CD1c-positive myeloid dendritic cell (primary cell): ENCODE measurements around the gene C1GALT1C1.
A peak's percentile ranks its signal among the peaks of the same experiment; 100 is the strongest.
"Not testable (repeated sequence)": the region's sequence is repeated elsewhere in the genome, so short reads cannot be mapped to it uniquely, and the experiment has no call there.

Source experiments
- DNase-seq: peaks from one replicate; pipeline ENCODE4 v3.0.0-alpha.2; 2016; ENCODE audit errors: extremely low spot score

The C1GALT1C1 gene

DNA sequence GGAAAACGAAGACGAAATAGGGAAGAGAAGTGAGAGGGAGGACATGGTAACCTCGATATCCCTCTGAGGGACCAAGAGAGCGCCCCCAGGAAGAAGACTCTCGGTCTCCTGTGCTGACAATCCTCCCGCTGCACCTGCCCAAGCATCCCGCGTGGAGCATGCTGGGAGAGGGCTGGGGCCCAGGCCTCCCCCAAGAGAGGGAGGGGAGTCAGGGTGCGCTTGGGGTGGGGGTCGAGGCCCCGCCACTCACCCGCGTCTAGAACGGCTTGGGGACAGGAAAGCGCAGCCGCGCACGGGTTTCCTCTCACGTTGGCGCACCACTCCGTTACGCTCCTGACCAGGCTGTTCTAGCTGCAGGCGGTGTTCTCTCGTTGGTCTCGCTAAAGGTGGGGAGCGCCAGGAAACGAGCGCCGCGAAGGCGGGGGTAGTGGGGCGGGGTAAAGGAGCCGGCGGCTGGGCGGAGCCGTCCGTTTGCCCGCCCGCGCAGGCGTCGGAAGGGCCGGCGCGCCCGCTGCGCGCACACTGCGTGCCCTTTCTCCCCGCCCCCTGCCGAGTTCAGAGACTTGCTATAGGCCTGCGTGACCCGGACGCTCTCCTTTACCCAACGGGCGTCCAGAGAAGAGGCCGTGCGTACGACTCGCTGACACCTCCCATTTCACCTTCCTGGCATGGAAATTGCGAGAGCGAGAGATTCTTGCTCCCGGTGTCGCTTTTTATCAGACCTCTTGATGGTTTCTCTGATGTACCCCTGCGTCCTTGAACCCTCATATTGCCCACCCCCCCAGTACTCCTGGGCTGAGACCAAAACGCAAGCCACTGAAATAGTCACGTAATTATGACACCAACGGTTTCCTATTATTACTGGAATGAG, at the start of gene C1GALT1C1:
C1GALT1C1 (minus strand) TSS at position 388 of the 871 bp plus-strand sequence. CDS start 2,888 bp downstream, outside the sequence.
- DNase-seq: peak; percentile 94

DNA sequence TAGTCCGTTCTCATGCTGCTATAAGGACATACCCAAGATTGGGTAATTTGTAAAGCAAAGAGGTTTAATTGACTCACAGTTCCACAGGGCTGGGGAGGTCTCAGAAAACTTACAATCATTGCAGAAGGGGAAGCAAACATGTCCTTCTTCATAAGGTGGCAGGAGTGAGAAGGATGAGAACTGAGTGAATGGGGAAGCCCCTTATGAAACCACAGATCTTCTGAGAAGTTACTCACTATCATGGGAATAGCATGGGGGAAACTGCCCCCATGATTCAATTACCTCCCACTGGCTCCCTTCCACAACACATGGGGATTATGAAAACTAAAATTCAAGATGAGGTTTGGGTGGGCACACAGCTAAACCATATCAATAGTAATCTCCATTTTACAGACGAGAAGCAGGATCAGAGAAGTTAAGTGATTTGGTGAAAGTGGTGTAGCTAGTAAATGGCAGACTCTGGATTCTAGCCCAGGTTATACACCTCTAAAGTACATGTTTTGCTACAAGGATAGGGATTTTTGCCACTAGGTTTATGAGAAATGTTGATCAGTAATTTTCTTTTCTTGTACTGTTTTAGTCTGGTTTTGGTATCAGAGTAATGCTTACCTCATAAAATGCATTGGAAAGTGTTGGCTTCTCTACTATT, 47.3 kb upstream of the C1GALT1C1 start:
- DNase-seq: peak; percentile 1

GRCh38 chrX:120672841-120673530, 43.1 kb upstream of the C1GALT1C1 start:
- DNase-seq: no peak

DNA sequence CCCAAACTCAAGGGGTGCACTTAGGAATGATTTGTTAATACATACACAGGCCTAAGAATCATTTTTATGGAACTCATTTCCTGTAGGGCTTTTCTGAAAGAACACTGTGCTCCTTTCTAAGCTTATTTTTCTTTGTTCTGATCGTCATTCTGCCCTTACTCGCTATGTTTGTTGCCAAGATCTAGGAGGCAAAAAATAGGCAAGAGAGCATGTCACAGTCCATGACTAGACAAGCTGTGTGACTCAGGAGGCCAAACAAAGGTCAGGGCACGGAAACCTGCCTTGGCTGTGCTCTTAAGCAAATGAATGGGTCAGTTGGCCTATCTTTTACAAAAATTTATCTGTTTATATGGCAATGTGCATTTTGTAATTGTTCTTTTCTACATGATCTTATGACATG, 42.5 kb upstream of the C1GALT1C1 start:
- no peak for DNase-seq

- no peak for DNase-seq
Measured at GRCh38 chrX:120671963-120672362, 42.1 kb upstream of the C1GALT1C1 start.

GRCh38 chrX:120668357-120668756, 38.5 kb upstream of the C1GALT1C1 start:
- DNase-seq: no peak

GRCh38 chrX:120664535-120664934, 34.7 kb upstream of the C1GALT1C1 start:
- not testable (repeated sequence) for DNase-seq

GRCh38 chrX:120664081-120664480, 34.2 kb upstream of the C1GALT1C1 start:
- DNase-seq: peak; percentile 46

DNA sequence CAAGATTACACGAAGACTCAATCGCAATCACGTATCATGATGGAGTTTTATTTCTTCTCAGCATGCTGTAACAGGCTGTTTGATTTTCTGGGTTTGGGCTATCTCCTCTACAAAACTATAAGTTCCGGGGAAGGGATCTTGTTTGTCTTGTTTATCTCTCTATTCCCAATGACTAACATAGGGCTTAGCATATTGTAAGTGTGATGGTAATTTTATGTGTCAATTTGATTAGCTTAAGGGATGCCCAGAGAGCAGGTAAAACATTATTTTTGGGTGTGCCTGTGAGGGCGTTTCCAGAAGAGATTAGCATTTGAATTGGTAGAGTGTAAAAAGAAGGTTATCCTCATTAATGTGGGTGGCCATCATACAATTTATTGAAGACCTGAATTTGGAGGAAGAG, 32.8 kb upstream of the C1GALT1C1 start:
- DNase-seq: no peak

- DNase-seq: no peak
Measured at GRCh38 chrX:120660637-120661036, 30.8 kb upstream of the C1GALT1C1 start.

GRCh38 chrX:120653000-120653399, 23.1 kb upstream of the C1GALT1C1 start:
- DNase-seq: no peak

- not testable (repeated sequence) for DNase-seq
Measured at GRCh38 chrX:120652256-120652655, 22.4 kb upstream of the C1GALT1C1 start.

- no peak for DNase-seq
Measured at GRCh38 chrX:120647127-120647526, 17.3 kb upstream of the C1GALT1C1 start.

- no peak for DNase-seq
Measured at GRCh38 chrX:120642871-120643270, 13.0 kb upstream of the C1GALT1C1 start.

- no peak for DNase-seq
Measured at GRCh38 chrX:120638619-120639018, 8.8 kb upstream of the C1GALT1C1 start.

DNA sequence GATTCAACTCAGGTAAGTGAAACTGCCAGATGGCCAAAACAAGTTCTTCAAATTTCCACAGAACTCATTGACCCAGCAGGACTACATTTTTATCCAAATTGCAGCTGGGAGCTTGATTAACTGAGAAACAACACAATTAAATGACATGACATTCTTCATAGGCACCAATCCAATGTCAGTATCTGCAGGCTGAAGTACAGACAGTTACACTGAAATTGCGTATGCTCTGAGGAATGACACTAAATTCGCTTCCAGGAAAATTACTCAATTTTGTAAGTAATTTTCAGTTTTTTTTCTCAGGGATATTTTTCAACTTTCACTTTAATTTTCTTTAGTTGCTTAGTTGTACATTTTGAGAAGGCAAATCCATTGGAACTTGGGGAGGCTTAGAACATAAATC, 4.5 kb downstream of the C1GALT1C1 start:
- DNase-seq: no peak

DNA sequence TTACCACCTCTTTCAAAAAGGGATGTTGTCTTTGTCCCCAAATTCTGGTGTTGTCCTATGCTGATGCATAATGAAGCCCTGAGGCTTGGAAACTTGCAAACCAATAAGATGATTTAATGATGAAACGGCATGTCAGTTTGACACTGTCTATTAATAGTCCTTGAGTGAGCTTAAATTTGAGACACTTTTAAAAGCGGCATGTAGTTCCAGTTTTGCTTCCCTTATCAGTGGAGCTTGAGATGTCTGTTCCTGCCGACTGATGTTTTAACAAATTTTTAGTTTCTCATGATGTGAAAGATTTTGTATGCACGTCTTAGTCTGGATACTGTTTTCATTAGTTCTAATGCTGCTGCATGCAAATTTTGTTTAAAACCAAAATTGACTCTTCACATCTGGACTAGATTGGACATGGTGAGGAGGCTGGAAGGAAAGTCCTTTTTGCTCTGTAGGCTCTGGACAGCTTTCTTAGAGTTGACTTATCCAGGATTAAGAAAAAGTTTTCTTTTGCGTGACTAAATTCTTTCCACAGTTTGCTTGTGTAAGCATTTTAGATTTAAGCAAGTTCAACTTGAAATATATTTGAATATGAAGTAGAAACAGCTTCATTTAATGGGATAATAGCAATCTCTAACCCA, 11.7 kb downstream of the C1GALT1C1 start:
- no peak for DNase-seq

- no peak for DNase-seq
Measured at GRCh38 chrX:120614816-120615215, 15.0 kb downstream of the C1GALT1C1 start.

DNA sequence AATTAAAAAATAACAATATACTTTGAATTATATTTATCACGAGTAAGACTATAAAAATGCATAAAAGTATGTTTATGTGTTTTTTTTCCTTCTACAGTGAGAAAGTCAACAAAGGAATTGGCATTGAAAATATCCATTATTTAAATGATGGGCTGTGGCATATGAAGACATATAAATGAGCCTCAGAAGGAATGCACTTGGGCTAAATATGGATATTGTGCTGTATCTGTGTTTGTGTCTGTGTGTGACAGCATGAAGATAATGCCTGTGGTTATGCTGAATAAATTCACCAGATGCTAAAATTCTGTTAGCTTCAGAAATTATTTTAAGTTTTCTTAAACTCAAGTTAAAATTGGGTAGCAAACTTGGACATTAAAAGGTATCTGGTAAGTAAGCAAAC, 17.8 kb downstream of the C1GALT1C1 start:
- no peak for DNase-seq

GRCh38 chrX:120604361-120604782, 25.5 kb downstream of the C1GALT1C1 start:
- peak; percentile 39 for DNase-seq

DNA sequence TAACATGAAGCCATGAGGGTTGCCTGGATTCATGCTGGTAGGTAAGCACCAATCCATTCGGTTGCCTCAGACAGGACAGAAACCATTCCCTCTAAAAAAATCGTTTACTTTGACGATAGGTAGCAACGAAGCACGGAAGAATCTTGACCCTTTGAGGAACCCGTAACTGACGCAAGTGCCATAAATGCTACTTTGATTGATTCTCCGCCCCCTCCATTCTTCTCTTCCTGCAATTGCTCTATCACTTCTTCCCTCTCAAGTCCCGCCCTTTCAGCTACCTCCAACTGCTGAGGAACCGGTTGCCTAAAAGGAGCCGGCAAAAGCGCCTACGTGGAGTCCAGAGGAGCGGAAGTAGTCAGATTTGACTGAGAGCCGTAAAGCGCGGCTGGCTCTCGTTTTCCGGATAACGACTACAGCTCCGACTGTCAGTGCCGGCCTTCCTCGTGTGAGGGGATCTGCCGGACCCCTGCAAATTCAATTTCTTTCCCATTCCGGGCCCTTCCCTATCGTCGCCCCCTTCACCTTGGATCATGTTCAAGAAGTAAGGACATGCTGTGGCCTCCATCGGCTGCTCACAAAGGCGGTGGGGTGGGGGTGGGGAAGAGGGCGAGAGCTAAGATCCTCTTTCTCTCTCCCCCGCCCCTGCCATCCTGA, 26.0 kb downstream of the C1GALT1C1 start, which contains the start of gene MCTS1:
MCTS1 (plus strand) TSS at position 395 of the 654 bp plus-strand sequence; CDS start at position 531, 136 bp downstream.
- DNase-seq: peak; percentile 79
